Stomach smooth muscle (tissue), 2 donors: ENCODE data around the gene NACC2.

Experiments used
- H3K27ac ChIP-seq: one replicate; pipeline ENCODE4 v1.7.0; 2013; ENCODE audit warnings: mild to moderate bottlenecking, low read length, inconsistent platforms
- H3K27me3 ChIP-seq, 2 donors: one replicate each; pipeline ENCODE4 v1.7.0; 2013; ENCODE audit warnings: low read length in 2 of 2; ENCODE audit not compliant: insufficient read depth in 2 of 2, control insufficient read depth in 1 of 2
- H3K36me3 ChIP-seq, 2 donors: one replicate each; pipeline ENCODE4 v1.7.0; 2013; ENCODE audit warnings: low read length in 2 of 2; ENCODE audit not compliant: control insufficient read depth in 2 of 2, insufficient read depth in 2 of 2
- H3K4me1 ChIP-seq: one replicate; pipeline ENCODE4 v1.7.0; 2013; ENCODE audit warnings: low read length; ENCODE audit not compliant: control insufficient read depth, insufficient read depth
- H3K4me3 ChIP-seq, 2 donors: one replicate each; pipeline ENCODE4 v1.7.0; 2013; ENCODE audit warnings: low read length in 2 of 2
- H3K9ac ChIP-seq, 2 donors: one replicate each; pipeline ENCODE4 v1.7.0; 2013; ENCODE audit warnings: low read length in 2 of 2, mild to moderate bottlenecking in 1 of 2
- H3K9me3 ChIP-seq, 2 donors: one replicate each; pipeline ENCODE4 v1.7.0; 2013; ENCODE audit warnings: low read length in 2 of 2; ENCODE audit not compliant: control insufficient read depth in 2 of 2
- donor health status: healthy.
- donor health status: Pancreatic carcinoma.

NACC2 gene

GRCh38 chr9:136006169-136006568 lies 88.9 kb downstream of the NACC2 start:
- Histone ChIP-seq H3K4me3 (no peak overlapping the region), H3K36me3 (peaks cover 4 to 6% of the 10 kb centered on the region in 2 donors), H3K4me1 (peaks cover 43% of the 10 kb centered on the region), H3K9ac (no peak overlapping the region), H3K9me3 (no peaks in the 10 kb centered on the region), H3K27me3 (no peaks in the 10 kb centered on the region), H3K27ac (no peak overlapping the region)

- no peaks in the 10 kb centered on the region for H3K9me3 ChIP-seq
- no peaks in the 10 kb centered on the region for H3K27me3 ChIP-seq
- peaks cover 4 to 6% of the 10 kb centered on the region in 2 donors for H3K36me3 ChIP-seq
- peaks cover 39% of the 10 kb centered on the region for H3K4me1 ChIP-seq
- no peak overlapping the region for H3K9ac ChIP-seq
- no peak overlapping the region for H3K4me3 ChIP-seq
- no peak overlapping the region for H3K27ac ChIP-seq
These were observed 90.4 kb downstream of the NACC2 start for GRCh38 chr9:136004712-136005111.

GRCh38 chr9:136004219-136004618 lies 90.9 kb downstream of the NACC2 start:
- Histone ChIP-seq H3K9ac (no peak overlapping the region), H3K4me3 (no peak overlapping the region), H3K27me3 (no peaks in the 10 kb centered on the region), H3K9me3 (no peaks in the 10 kb centered on the region), H3K27ac (no peak overlapping the region), H3K36me3 (peaks cover 4 to 5% of the 10 kb centered on the region in 2 donors), H3K4me1 (peaks cover 36% of the 10 kb centered on the region)

GRCh38 chr9:136003411-136004218 lies 91.5 kb downstream of the NACC2 start:
- Histone ChIP-seq H3K9me3 (no peaks in the 10 kb centered on the region), H3K4me3 (no peak overlapping the region), H3K27me3 (no peaks in the 10 kb centered on the region), H3K27ac (no peak overlapping the region), H3K36me3 (peaks cover 0 to 2% of the 10 kb centered on the region in 2 donors), H3K9ac (no peak overlapping the region), H3K4me1 (peaks cover 30% of the 10 kb centered on the region)

- peak overlapping the region in 1 of 2 donors; percentile 3 for H3K4me3 ChIP-seq
- H3K4me1 ChIP-seq = peaks cover 23% of the 10 kb centered on the region
- no peak overlapping the region for H3K9ac ChIP-seq
- H3K9me3 ChIP-seq = no peaks in the 10 kb centered on the region
- H3K27ac ChIP-seq = no peak overlapping the region
- H3K27me3 ChIP-seq = no peaks in the 10 kb centered on the region
- H3K36me3 ChIP-seq = peaks cover 0 to 2% of the 10 kb centered on the region in 2 donors
These were observed 92.2 kb downstream of the NACC2 start for GRCh38 chr9:136002881-136003280.

- Histone ChIP-seq H3K27ac (no peak overlapping the region), H3K9ac (no peak overlapping the region), H3K27me3 (no peaks in the 10 kb centered on the region), H3K4me3 (no peak overlapping the region), H3K4me1 (peaks cover 18% of the 10 kb centered on the region), H3K36me3 (peaks cover 0 to 2% of the 10 kb centered on the region in 2 donors), H3K9me3 (no peaks in the 10 kb centered on the region)
These were observed 92.9 kb downstream of the NACC2 start for GRCh38 chr9:136002215-136002614.

- Histone ChIP-seq H3K27me3 (no peaks in the 10 kb centered on the region), H3K9me3 (no peaks in the 10 kb centered on the region), H3K27ac (no peak overlapping the region), H3K4me3 (no peak overlapping the region), H3K36me3 (peaks cover 0 to 2% of the 10 kb centered on the region in 2 donors), H3K4me1 (peaks cover 15% of the 10 kb centered on the region), H3K9ac (no peak overlapping the region)
These were observed 93.9 kb downstream of the NACC2 start for GRCh38 chr9:136001231-136001630.

GRCh38 chr9:135998410-135999071 lies 96.5 kb downstream of the NACC2 start:
- Histone ChIP-seq H3K4me3 (no peak overlapping the region), H3K9me3 (no peaks in the 10 kb centered on the region), H3K4me1 (peaks cover 10% of the 10 kb centered on the region), H3K27me3 (no peaks in the 10 kb centered on the region), H3K9ac (no peak overlapping the region), H3K36me3 (no peaks in the 10 kb centered on the region), H3K27ac (no peak overlapping the region)

- peaks cover 10% of the 10 kb centered on the region for H3K4me1 ChIP-seq
- H3K27me3 ChIP-seq = no peaks in the 10 kb centered on the region
- no peak overlapping the region for H3K4me3 ChIP-seq
- H3K9me3 ChIP-seq = no peaks in the 10 kb centered on the region
- no peak overlapping the region for H3K9ac ChIP-seq
- H3K36me3 ChIP-seq = no peaks in the 10 kb centered on the region
- no peak overlapping the region for H3K27ac ChIP-seq
These were observed 97.1 kb downstream of the NACC2 start for GRCh38 chr9:135998016-135998380.

- no peak overlapping the region for H3K9ac ChIP-seq
- no peak overlapping the region for H3K27ac ChIP-seq
- no peaks in the 10 kb centered on the region for H3K36me3 ChIP-seq
- no peaks in the 10 kb centered on the region for H3K9me3 ChIP-seq
- no peaks in the 10 kb centered on the region for H3K27me3 ChIP-seq
- H3K4me3 ChIP-seq = no peak overlapping the region
- peaks cover 12% of the 10 kb centered on the region for H3K4me1 ChIP-seq
These were observed 97.7 kb downstream of the NACC2 start for GRCh38 chr9:135997090-135998015.
